Measurements from ENCODE around the gene C1orf185. TPM values are rescaled to one million over a fixed set of nuclear protein-coding genes. Genes with fewer than 3 reads are reported as not detected.

Gene C1orf185
- total RNA-seq, 1 experiment from 2014 or later = not detected

Other genes starting within 250 kb of the C1orf185 start
- 81.7 and 96.3 TPM in 2 replicates for gene FAF1, start 142.0 kb upstream of the C1orf185 start, total RNA-seq (2014; rRNA removed; shearing (Covaris generic))
- 222 and 225 TPM in 2 replicates for gene CDKN2C, start 132.0 kb upstream of the C1orf185 start, total RNA-seq (2014; rRNA removed; shearing (Covaris generic))
- 146 and 168 TPM in 2 replicates for gene RNF11, start 134.0 kb downstream of the C1orf185 start, total RNA-seq (2014; rRNA removed; shearing (Covaris generic))
- 3.2 TPM in 1 of 2 replicates, not detected in the other for gene TTC39A, start 228.3 kb downstream of the C1orf185 start, total RNA-seq (2014; rRNA removed; shearing (Covaris generic))